CD4-positive, alpha-beta T cell (primary cell): ENCODE results near the gene GPATCH3. TPM values are rescaled to one million over a fixed set of nuclear protein-coding genes. Genes with fewer than 3 reads are reported as not detected.

Experiments used
- ATAC-seq: fragments of 200-7000 bp; cut with Tn5 transposase; one replicate; pipeline ENCODE4 v1.10.0; 2022; ENCODE audit warnings: mild to moderate bottlenecking; ENCODE audit not compliant: poor library complexity
- CTCF ChIA-PET: fragments of 350-600 bp; sonication (Branson Sonifier 250); formaldehyde crosslinking; loops from one replicate; lab custom pipeline; 2021; ENCODE audit warnings: antibody characterized with exemption, inconsistent platforms; lab: Charles Lee
- POLR2A ChIA-PET: fragments of 350-600 bp; sonication (Branson Sonifier 250); formaldehyde crosslinking; loops from one replicate; lab custom pipeline; 2021; ENCODE audit warnings: antibody characterized with exemption, inconsistent platforms; lab: Charles Lee
- DNase-seq, 14 experiments: peaks; one replicate each; pipeline ENCODE4 v3.0.0-alpha.2; 2013 to 2020; ENCODE audit warnings: mixed read lengths in 2 of 14
- H3K27ac ChIP-seq, 2 donors: one replicate each; pipeline versions ENCODE4 v1.5.1 to v1.7.0; 2013; ENCODE audit warnings: low read length in 2 of 2, low read depth in 1 of 2, mild to moderate bottlenecking in 1 of 2
- H3K27me3 ChIP-seq, 2 experiments: 1 replicate in 1 of 2; 2 replicates in 1 of 2; pipeline versions ENCODE4 v1.6.1 to v1.7.0; 2013; ENCODE audit warnings: low read length in 2 of 2, control low read depth in 1 of 2, mild to moderate bottlenecking in 1 of 2, moderate library complexity in 1 of 2; ENCODE audit not compliant: insufficient read depth in 2 of 2, control insufficient read depth in 1 of 2
- H3K36me3 ChIP-seq: one replicate; pipeline ENCODE4 v1.6.1; 2013; ENCODE audit warnings: low read length, control low read depth; ENCODE audit not compliant: insufficient read depth
- H3K4me1 ChIP-seq: one replicate; pipeline ENCODE4 v1.6.1; 2013; ENCODE audit warnings: low read length, control low read depth; ENCODE audit not compliant: insufficient read depth
- H3K4me3 ChIP-seq: one replicate; pipeline ENCODE4 v1.5.1; 2013; ENCODE audit warnings: mild to moderate bottlenecking, low read length, moderate library complexity
- H3K9me3 ChIP-seq, 2 experiments: 1 replicate in 1 of 2; 2 replicates in 1 of 2; pipeline versions ENCODE4 v1.6.1 to v1.7.0; 2013; ENCODE audit warnings: low read length in 2 of 2, mild to moderate bottlenecking in 2 of 2, control low read depth in 1 of 2, moderate library complexity in 1 of 2; ENCODE audit not compliant: control insufficient read depth in 1 of 2, insufficient read depth in 1 of 2
- H3K27ac Mint-ChIP-seq: one replicate; pipeline ENCODE4 v1.8.0; 2020; ENCODE audit warnings: mixed read lengths
- H3K27me3 Mint-ChIP-seq: one replicate; pipeline ENCODE4 v1.8.0; 2021; ENCODE audit warnings: mixed read lengths
- H3K36me3 Mint-ChIP-seq: one replicate; pipeline ENCODE4 v1.8.0; 2021; ENCODE audit warnings: low read depth, mixed read lengths
- H3K4me1 Mint-ChIP-seq: one replicate; pipeline ENCODE4 v1.8.0; 2021; ENCODE audit warnings: low read depth, mixed read lengths
- H3K4me3 Mint-ChIP-seq: one replicate; pipeline ENCODE4 v1.8.0; 2020; ENCODE audit warnings: mild to moderate bottlenecking, mixed read lengths
- H3K9me3 Mint-ChIP-seq: one replicate; pipeline ENCODE4 v1.8.0; 2020; ENCODE audit warnings: mixed read lengths
- intact Hi-C, 2 experiments: fragments of 100-400 bp; cut with DNase I in 1 of 2; cut with micrococcal nuclease in 1 of 2; formaldehyde crosslinking; loops; one replicate each; pipeline versions ENCODE4 v1.15.1 to v1.9.0; 2023 to 2025; cut with DNase I, micrococcal nuclease
- total RNA-seq, 174 experiments: library from RNA in 2 of 174; stranded (reverse) in 2 of 174; gene quantifications; one replicate each; pipeline ENCODE4 v1.2.3 and lab custom pipeline; 2021 to 2026
- TF ChIP-seq, protein P1 (sequence below): fragments of 200-600 bp; IDR thresholded peaks from one replicate; pipeline ENCODE4 v1.8.0; 2022; ENCODE audit warnings: antibody characterized with exemption, mild to moderate bottlenecking

The GPATCH3 gene
- total RNA-seq, 2 experiments from 2014 or later = 30.2 to 32.4 TPM

DNA sequence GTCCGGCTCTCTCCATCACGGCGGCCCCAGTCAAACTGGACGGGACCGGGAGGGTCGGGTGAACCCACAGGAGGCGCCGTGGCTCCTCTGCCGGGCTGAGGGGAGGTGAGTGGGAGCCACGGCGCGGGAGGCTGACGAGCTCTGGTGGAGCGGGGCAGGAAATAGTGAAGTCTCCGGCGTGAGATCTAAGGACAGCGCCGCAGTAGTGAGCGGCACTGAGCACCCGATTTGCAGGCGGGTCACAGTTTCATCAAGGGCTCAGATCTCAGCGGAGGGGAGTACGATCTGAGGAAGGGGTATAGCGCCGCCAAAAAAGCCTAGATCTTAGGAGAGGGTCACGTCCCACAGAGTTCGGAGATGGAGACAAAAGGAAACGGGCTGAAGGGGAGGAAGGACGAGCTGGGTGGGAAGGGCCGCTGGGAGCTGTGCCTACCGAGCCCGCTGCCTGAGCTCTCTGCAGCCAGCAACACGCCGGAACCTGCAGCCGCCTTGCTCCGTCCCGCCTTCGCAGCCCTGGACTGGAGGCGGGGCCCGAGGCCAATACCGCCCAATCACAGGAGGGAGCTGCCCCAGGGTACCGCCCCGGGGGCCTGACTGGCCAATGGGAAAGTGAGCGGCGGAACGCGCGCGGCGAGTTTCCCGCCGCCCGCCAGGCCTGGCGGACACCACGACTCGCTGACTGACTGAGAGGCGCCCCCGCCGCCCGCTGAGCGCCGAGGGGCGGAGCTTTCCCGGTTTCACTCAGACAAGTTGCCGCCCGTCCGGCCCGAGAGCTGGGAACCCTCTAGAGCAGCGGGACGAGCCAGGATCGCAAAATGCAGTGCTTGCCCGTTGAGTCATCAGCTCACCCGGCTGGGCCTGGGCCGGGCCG is 35.4 kb downstream of the GPATCH3 start:
- Histone ChIP-seq H3K27me3 (no peaks in the 10 kb centered on the region), H3K4me1 (peaks cover 43% of the 10 kb centered on the region), H3K36me3 (no peaks in the 10 kb centered on the region), H3K27ac (peak overlapping the region; percentile 71 to 76), H3K4me3 (peak overlapping the region; percentile 99), H3K9me3 (no peaks in the 10 kb centered on the region)
- H3K4me3 Mint-ChIP-seq = peak overlapping the region; percentile 94
- peaks cover 34% of the 10 kb centered on the region for H3K4me1 Mint-ChIP-seq
- no peaks in the 10 kb centered on the region for H3K36me3 Mint-ChIP-seq
- POLR2A ChIA-PET = interaction anchor here (0.6 to 3.8 kb wide), 32 partner anchors 8 to 631 kb away, joined by 3 to 36 read pairs (median 4); partner anchors contain the start of genes CEP85, DHDDS, GPATCH3 and GPN2
- peak; percentile 94 for ATAC-seq
- intact Hi-C loops = loop anchor here (2.0 to 5.0 kb wide), 2 partner anchors 33 to 56 kb away; partner anchors contain the start of gene NUDC (in 1 of the 2)
- TF ChIP-seq, protein P1, sequence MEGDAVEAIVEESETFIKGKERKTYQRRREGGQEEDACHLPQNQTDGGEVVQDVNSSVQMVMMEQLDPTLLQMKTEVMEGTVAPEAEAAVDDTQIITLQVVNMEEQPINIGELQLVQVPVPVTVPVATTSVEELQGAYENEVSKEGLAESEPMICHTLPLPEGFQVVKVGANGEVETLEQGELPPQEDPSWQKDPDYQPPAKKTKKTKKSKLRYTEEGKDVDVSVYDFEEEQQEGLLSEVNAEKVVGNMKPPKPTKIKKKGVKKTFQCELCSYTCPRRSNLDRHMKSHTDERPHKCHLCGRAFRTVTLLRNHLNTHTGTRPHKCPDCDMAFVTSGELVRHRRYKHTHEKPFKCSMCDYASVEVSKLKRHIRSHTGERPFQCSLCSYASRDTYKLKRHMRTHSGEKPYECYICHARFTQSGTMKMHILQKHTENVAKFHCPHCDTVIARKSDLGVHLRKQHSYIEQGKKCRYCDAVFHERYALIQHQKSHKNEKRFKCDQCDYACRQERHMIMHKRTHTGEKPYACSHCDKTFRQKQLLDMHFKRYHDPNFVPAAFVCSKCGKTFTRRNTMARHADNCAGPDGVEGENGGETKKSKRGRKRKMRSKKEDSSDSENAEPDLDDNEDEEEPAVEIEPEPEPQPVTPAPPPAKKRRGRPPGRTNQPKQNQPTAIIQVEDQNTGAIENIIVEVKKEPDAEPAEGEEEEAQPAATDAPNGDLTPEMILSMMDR = no peak
- peak overlapping the region; percentile 66 for H3K27ac Mint-ChIP-seq
- no peaks in the 10 kb centered on the region for H3K27me3 Mint-ChIP-seq
- peak; percentile 85 to 97 (median 92) for DNase-seq
- H3K9me3 Mint-ChIP-seq = no peaks in the 10 kb centered on the region
- CTCF ChIA-PET = interaction anchor here (1.0 to 2.4 kb wide), 11 partner anchors 11 to 365 kb away, joined by 3 to 8 read pairs (median 3); no protein-coding TSS in a partner anchor

DNA sequence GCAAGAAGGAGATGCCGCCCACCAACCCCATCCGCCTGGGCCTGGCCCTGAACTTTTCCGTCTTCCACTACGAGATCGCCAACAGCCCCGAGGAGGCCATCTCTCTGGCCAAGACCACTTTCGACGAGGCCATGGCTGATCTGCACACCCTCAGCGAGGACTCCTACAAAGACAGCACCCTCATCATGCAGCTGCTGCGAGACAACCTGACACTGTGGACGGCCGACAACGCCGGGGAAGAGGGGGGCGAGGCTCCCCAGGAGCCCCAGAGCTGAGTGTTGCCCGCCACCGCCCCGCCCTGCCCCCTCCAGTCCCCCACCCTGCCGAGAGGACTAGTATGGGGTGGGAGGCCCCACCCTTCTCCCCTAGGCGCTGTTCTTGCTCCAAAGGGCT is 36.6 kb downstream of the GPATCH3 start:
- peak overlapping the region; percentile 66 for H3K27ac Mint-ChIP-seq
- H3K27me3 Mint-ChIP-seq = no peaks in the 10 kb centered on the region
- peaks cover 34% of the 10 kb centered on the region for H3K4me1 Mint-ChIP-seq
- intact Hi-C loops = loop anchor here in 1 of 2 experiments (2.0 kb wide), 1 partner anchor 57 kb away; the partner anchor contains the start of gene NUDC
- TF ChIP-seq, protein P1 = no peak
- peak overlapping the region; percentile 94 for H3K4me3 Mint-ChIP-seq
- Histone ChIP-seq H3K4me3 (peak overlapping the region; percentile 99), H3K4me1 (peaks cover 43% of the 10 kb centered on the region), H3K36me3 (no peaks in the 10 kb centered on the region), H3K27me3 (no peaks in the 10 kb centered on the region), H3K27ac (no peak overlapping the region), H3K9me3 (no peaks in the 10 kb centered on the region)
- H3K9me3 Mint-ChIP-seq = no peaks in the 10 kb centered on the region
- no peaks in the 10 kb centered on the region for H3K36me3 Mint-ChIP-seq
- ChIA-PET CTCF (interaction anchor here (2.4 kb wide), 1 partner anchor 14 kb away, joined by 6 read pairs; no protein-coding TSS in a partner anchor), POLR2A (interaction anchor here (0.6 to 3.8 kb wide), 3 partner anchors 26 to 107 kb away, joined by 4 to 36 read pairs (median 14); partner anchors contain the start of gene GPN2)
- DNase-seq = no peak
- ATAC-seq = no peak

DNA sequence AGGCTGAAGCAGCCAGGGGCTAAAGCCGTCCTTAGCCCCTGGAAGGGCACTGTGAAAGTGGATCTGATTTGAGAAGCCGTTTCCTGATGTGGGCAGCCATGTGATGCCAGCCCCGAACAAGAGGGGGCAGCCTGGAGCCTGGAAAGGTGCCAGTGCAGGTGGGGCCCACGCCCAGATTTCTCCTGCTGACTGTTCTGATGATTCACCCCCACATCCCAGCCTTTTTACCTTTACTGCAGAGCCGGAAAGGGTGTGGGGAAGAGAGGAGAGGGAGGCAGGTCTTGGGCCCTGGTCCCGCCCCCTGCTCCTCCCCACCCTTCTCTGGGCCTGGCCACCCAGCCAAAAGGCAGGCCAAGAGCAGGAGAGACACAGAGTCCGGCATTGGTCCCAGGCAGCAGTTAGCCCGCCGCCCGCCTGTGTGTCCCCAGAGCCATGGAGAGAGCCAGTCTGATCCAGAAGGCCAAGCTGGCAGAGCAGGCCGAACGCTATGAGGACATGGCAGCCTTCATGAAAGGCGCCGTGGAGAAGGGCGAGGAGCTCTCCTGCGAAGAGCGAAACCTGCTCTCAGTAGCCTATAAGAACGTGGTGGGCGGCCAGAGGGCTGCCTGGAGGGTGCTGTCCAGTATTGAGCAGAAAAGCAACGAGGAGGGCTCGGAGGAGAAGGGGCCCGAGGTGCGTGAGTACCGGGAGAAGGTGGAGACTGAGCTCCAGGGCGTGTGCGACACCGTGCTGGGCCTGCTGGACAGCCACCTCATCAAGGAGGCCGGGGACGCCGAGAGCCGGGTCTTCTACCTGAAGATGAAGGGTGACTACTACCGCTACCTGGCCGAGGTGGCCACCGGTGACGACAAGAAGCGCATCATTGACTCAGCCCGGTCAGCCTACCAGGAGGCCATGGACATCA is 37.2 kb downstream of the GPATCH3 start, which contains the start of gene SFN:
SFN (plus strand) TSS at position 369 of the 904 bp plus-strand sequence; CDS start at position 433, 64 bp downstream.
- ChIA-PET CTCF (interaction anchor here (0.6 to 1.1 kb wide), 2 partner anchors 37 to 292 kb away, joined by 3 to 4 read pairs; partner anchors contain the start of genes SLC9A1 and ZDHHC18), POLR2A (interaction anchor here (0.6 to 3.8 kb wide), 2 partner anchors 27 to 106 kb away, joined by 4 to 36 read pairs; partner anchors contain the start of gene GPN2)
- TF ChIP-seq, protein P1 = peak; percentile 10
- Mint-ChIP-seq H3K27me3 (no peaks in the 10 kb centered on the region), H3K9me3 (no peaks in the 10 kb centered on the region), H3K36me3 (peaks cover 5% of the 10 kb centered on the region), H3K4me1 (peaks cover 34% of the 10 kb centered on the region), H3K4me3 (peak within 1 kb of the TSS; percentile 94), H3K27ac (peak within 1 kb of the TSS; percentile 66)
- no peak for ATAC-seq
- Histone ChIP-seq H3K9me3 (no peaks in the 10 kb centered on the region), H3K36me3 (peaks cover 3% of the 10 kb centered on the region), H3K27me3 (no peaks in the 10 kb centered on the region), H3K4me3 (peak within 1 kb of the TSS; percentile 99), H3K27ac (peak within 1 kb of the TSS; percentile 71 to 76), H3K4me1 (peaks cover 43% of the 10 kb centered on the region)
- peak; percentile 16 to 71 (median 42) for DNase-seq
- intact Hi-C loops = no loop called here
